T-helper 1 cell (primary cell): Measurements from ENCODE around the gene ABLIM1.
A peak's percentile ranks its signal among the peaks of the same experiment; 100 is the strongest.

ENCODE experiments used
- DNase-seq, 5 donors: peaks; one replicate each; pipeline ENCODE4 v3.0.0-alpha.2; 2012 to 2020

The ABLIM1 gene

GRCh38 chr10:114618722-114619121 lies 39.4 kb downstream of the ABLIM1 start:
- DNase-seq, result no peak

DNA sequence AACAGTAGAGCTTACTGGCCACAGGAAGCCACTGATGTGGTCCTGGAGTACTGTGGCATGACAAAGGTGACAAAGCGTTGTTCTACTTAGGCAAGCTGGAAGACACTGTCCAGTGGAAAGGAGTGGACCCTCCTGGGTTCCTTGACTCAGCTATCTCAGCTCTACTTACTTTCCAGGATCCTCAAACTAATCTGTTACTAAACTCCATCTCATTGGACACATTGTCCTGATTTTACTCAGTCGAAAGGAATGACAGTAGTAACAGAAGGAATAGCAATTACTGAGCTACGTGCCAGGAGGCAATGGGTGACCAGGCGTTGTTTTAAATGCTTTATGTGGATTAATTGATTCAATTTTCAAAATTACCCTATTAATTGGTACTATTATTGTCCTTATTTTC lies 41.6 kb downstream of the ABLIM1 start:
- DNase-seq, result no peak

DNA sequence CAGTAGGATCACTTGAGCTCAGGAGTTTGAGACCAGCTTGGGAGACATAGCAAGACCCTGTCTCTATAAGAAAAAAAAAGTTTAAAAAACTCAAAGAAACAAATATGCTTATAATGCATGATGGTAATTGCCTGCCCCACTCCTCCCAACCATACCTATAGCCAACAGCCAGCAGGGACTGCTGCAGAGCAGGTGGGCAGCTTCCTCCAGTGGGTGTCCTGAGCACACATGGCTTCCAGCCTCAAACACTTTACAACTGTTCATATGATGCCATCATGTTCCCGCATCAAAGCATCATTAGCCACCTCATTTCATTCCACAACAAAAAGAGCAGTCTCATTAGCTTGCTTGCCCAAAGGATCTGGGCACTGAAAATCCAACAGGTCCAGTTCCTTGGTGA lies 42.0 kb downstream of the ABLIM1 start:
- no peak for DNase-seq

- peak in 1 of 5 donors; percentile 79 for DNase-seq
These were observed 42.5 kb downstream of the ABLIM1 start for GRCh38 chr10:114615600-114616007.

DNA sequence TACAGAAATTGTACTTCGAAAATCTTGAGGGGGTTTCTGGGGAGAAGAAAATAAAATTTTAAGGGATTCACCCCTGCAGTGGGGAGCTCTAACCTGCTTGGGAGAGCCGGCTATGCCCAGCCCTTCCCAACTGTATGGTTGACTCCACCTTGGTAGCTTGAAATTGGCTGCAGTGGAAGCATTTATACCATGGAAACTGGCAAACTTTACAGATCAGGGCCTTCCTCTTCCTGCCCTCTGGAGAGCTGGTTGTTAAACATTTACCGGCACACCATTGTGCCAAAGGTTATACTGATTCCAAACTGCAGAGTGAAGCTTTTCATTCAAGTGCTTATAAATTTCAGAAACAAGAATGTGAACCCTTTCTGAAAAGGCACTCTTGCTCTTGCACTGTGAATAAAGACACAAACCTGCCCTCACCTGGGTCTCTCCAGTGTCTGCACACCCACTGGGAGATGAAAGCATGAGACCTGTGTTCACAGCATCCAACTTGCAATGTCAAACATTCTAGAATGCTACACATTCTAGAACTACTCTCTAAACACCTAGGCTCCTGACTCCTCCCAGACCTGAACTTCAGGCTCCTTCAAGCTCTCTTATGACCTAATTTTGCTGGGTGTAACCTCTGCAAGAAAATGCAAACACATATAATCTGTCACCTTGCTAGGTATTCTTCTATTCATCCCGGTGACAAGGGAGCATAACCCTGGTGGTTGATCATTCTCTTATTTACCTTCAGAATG lies 44.7 kb downstream of the ABLIM1 start:
- no peak for DNase-seq

DNA sequence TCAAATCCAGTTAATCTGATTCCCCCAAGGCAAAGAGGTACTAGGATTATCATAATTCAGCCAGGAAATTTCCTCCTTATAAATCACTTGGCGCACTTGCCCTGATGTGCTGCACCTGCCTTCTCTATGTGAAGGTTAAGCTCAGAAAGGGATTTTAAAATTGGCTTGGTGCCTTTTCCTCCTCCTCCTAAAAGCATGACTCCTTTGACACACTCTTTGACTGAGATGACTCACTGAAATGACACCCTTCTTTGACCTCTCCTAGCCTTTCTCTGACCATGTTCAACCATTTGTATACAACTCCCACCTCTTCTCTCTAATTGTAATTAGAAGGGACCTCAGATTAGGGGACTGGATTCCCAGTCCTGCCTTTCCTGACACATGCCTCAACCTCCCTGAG lies 46.5 kb downstream of the ABLIM1 start:
- no peak for DNase-seq

GRCh38 chr10:114609518-114610426 lies 48.3 kb downstream of the ABLIM1 start:
- no peak for DNase-seq

DNA sequence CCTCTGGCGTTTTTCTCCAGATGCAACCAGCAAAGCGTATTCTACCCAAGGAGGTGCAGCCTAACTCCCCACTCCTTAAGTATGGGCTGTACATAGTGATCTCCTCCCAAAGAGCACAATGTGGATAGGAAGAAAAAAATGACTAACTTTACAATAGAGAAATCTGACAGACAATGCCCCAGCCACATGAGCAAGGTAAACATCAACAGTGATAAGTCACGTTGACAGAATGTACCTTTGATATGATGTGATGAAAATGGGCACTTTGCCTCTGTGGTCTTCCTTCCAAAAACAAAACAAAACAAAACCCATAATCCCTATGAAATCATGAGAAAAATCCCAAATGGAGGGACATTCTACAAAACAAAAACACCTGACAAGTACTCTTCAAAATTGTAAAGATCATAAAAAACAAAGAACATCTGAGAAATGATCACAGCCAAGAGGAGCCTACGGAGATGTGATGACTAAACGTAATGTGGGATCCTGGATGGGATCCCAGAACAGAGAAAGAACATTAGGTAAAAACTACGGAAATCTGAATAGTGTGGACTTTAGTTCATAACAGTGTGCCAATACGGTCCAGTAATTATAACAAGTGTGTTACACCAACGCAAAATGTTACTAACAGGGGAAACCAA lies 50.6 kb downstream of the ABLIM1 start:
- DNase-seq, result no peak

DNA sequence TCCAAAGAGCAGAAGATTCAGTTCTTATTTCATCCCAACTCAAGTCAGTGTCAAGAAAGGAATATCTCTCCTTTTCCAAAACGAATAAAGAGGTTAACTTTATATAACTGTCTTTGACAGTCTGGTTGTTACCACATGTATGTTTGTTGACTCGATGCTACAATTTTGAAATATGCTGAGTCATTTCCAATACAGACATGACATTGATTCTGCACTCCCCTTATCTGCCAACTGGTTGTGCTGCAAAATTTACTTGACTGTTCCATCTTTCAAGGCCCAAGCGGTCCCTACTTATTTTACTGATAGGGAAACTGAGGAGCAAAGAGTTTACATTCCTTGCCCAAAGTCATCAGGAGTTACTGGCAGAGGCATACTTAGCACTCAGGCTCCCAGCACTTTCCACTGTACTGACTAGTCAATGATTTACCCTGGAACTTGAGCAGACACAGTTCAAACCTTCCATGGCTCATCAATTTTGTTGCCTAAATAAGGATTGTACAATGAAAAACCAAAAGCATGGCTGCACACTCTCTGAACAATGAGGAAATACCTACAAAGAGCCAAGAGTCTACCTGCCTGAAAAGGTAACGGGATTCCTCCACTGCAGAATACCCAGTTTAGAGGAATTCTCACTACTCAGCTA lies 52.8 kb downstream of the ABLIM1 start:
- DNase-seq, result peak in 1 of 5 donors; percentile 50

DNA sequence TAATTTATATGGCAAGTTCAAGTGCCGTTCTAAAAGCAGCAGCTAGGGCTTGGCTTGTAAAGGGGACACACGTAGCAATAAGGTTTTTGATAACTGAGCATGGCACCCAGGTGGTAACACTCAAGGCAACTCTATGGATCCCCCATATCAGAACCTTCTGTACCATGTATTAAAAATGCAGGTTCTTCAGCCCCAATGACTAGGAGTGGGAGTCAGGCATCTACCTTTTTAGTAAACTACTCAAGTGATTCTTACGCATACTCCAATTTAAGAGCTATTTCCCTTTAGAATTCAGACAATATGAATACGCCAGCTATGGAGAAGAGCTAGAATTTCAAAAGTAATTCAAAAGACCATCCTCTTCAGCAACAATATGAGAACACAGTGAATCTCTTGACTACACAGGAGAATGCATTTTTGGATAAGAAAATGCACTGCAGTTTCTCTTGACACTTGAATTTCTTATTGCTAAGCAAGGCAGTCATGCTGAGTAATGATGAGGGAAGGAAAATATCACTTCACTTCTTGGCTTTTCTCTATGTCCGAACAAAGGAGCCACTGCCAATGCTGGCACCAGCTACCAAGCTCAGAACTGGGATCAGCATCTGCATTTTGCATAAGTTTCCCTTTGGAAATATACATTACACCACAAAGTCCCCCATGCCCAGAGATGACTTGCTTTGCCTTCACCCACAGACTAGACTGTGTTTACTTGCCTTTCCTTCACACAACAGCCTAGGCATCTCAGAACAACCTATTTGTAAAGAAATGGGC lies 53.5 kb downstream of the ABLIM1 start:
- DNase-seq, result no peak

DNA sequence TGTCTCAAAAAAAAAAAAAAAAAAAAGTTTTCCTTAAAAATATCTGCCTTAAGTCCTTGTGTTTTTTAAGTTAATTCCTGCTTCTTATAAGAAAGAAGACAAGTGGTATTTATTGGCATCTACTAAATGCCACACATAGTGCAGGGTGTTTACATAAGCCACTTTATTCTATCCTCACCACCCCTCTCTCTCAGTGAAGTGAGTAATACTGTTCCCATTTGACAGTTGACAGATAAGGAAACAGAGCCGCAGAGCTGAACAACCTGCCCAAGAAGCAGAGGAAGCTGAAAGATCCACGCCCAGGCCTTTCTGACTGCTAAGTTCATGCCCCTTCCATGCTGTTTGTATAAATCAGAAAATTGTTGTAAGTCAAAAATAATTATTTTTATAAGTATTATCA lies 54.1 kb downstream of the ABLIM1 start:
- peak in 1 of 5 donors; percentile 83 for DNase-seq

- no peak for DNase-seq
These were observed 54.8 kb downstream of the ABLIM1 start for GRCh38 chr10:114603303-114603702.

GRCh38 chr10:114600057-114600456 lies 58.0 kb downstream of the ABLIM1 start:
- DNase-seq, result no peak

DNA sequence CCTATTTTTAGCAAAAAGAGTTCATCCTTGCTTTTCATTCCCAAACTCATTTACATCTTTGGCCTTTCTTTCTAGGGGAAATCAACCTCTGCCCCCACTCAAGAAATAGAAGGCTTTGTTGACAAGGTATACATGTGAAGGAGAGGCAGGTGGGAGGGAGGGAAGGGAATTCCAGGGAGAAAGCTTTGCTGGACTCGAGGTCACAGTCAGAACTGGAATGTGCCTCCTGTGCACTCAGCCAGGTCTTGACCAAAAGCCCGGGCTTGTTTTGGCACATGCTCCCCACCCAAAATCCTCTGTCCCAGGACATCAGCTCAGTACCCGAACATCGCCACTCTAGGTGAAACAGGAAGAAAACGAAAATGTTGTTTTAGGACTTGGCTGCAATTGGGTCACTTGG lies 61.3 kb downstream of the ABLIM1 start:
- DNase-seq, result no peak

DNA sequence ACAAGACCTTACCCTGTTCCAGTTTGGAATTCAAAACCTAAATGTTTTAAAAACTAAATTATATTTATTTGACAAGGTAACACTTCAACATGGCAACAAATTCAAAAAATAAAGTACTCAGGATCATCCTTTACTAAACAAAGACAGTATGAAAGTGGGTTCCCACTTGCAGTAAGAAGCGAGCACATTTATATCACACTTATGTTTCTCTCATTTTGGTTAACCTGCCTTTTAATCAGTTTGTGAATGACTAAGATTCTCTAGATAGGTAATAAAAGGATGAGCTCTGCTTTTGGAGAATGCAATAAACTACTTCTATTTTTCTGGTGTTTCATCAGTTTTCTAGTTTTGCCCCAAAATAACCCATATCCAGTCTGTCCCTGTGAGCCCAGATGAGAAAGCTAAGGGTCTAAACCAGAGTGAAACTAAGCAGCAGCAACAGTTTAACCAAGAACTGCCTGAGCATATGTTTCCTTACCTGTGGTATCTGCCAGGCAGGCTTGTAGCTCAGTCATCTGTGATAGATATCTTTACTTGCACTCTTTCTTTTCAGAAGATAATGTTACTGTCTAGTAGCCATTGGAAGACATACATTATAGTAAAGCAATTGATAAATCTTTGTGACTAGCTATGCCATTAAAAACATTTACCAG lies 64.1 kb downstream of the ABLIM1 start:
- DNase-seq, result peak in 1 of 5 donors; percentile 6

DNA sequence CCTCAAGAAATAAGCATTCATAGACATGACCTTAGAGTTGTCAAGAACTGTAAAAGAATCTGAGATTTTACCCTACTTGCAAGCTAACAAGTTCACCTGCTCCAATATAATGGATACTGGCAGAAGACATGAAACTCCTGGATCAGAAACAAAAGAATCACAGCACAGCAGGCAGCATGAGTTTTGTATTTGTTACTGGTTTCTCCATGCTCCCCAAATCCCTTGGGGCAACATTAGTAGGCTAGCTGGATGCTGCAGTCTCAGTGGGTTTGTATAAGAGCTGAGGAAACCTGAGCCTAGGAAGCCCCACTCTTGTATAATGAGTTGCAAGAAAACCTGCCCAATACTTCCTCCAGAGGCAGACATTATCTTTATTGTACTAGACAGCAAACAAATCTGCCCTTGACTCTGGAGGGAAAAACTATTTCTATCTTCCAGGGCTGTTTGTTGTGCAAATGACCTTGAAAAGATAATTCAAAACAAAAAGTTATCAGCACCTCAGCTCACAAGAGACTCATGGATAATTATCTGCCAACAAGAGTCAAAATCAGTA lies 64.8 kb downstream of the ABLIM1 start:
- no peak for DNase-seq

GRCh38 chr10:114590993-114591392 lies 67.1 kb downstream of the ABLIM1 start:
- DNase-seq, result no peak

DNA sequence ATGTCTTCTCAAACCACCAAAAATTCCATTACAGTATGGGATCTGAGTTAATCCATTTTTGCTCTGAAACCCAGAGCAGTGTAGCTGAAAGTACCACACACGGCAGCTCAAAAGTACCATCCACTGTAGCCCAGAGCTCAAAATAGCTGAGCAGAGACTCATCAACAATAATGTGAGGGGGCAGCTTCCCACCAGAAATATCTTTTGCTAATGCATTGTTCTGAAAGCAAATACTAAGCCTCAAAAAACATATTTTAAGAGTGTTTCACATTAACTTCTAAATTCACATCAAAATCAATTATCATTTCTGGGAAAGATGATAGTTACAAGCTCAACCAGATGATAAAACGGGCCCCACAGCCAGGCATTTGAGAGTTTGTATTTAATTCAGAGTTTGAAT lies 73.7 kb downstream of the ABLIM1 start:
- DNase-seq, result no peak

GRCh38 chr10:114581071-114581470 lies 77.0 kb downstream of the ABLIM1 start:
- no peak for DNase-seq

- no peak for DNase-seq
These were observed 80.9 kb downstream of the ABLIM1 start for GRCh38 chr10:114577133-114577532.

GRCh38 chr10:114576716-114577115 lies 81.4 kb downstream of the ABLIM1 start:
- no peak for DNase-seq
